SK-N-MC (cell line): ENCODE results near the gene RPUSD1.
"Not testable (repeated sequence)": the region's sequence is repeated elsewhere in the genome, so short reads cannot be mapped to it uniquely, and the experiment has no call there.

Experiments
- DNase-seq: peaks from one replicate; pipeline ENCODE4 v3.0.0-alpha.2; 2011; ENCODE audit warnings: low read depth, low spot score
- H3K27ac ChIP-seq: fragments of 200-600 bp; sonication (generic); 2 replicates; pipeline ENCODE4 v1.5.1; 2016; ENCODE audit warnings: mixed run types
- H3K36me3 ChIP-seq: fragments of 200-600 bp; sonication (generic); 2 replicates; pipeline ENCODE4 v1.6.1; 2017; ENCODE audit warnings: antibody characterized with exemption, low read length, mixed read lengths; ENCODE audit not compliant: insufficient read depth
- H3K4me3 ChIP-seq: fragments of 200-600 bp; sonication (generic); 2 replicates; pipeline ENCODE4 v1.5.1; 2016
- H3K9ac ChIP-seq: fragments of 200-600 bp; sonication (generic); 2 replicates; pipeline ENCODE4 v1.8.0; 2017; ENCODE audit warnings: mixed run types, mixed read lengths; ENCODE audit not compliant: insufficient read length
- H3K9me3 ChIP-seq: fragments of 200-600 bp; sonication (generic); 2 replicates; pipeline ENCODE4 v1.6.1; 2017; ENCODE audit warnings: low read depth, mild to moderate bottlenecking, antibody characterized with exemption, low read length, moderate library complexity, mixed read lengths
- EZH2 ChIP-seq: fragments of 200-600 bp; sonication (generic); IDR thresholded peaks from one replicate; pipeline ENCODE4 v1.6.1; 2017; ENCODE audit warnings: antibody characterized with exemption
- FOXP2 ChIP-seq: optimal IDR thresholded peaks from 2 replicates; pipeline ENCODE3; 2011; ENCODE audit warnings: mild to moderate bottlenecking, moderate library complexity; ENCODE audit not compliant: insufficient read depth; ENCODE audit errors: extremely low read length, control extremely low read depth
- POLR2AphosphoS5 ChIP-seq: IDR thresholded peaks from 2 replicates; pipeline ENCODE4 v1.6.1; 2012; ENCODE audit warnings: mild to moderate bottlenecking, low read depth, low read length, borderline replicate concordance

RPUSD1 gene

GRCh38 chr16:776824-777223 is 11.4 kb downstream of the RPUSD1 start:
- no peak overlapping the region for H3K9ac ChIP-seq
- H3K9me3 ChIP-seq: no peaks in the 10 kb centered on the region
- H3K4me3 ChIP-seq: no peak overlapping the region
- no peak overlapping the region for H3K27ac ChIP-seq
- no peaks in the 10 kb centered on the region for H3K36me3 ChIP-seq
- no peak for DNase-seq
- TF ChIP-seq POLR2AphosphoS5 (no peak), FOXP2 (no peak), EZH2 (no peak)

DNA sequence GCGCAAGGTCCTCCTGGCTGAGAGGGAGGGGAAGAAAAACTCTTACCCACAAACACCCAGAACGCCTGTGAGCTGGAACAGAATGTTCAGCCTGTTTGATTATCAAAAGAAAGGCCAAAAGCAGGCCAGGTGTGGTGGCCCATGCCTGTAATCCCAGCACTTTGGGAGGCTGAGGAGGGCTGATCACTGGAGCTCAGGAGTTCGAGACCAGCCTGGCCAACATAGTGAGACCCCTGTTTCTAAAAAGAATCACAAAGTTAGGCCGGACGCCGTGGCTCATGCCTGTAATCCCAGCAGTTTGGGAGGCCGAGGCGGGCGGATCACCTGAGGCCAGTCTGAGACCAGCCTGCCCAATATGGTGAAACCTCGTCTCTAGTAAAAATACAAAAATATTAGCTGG is 11.9 kb downstream of the RPUSD1 start:
- H3K4me3 ChIP-seq, H3K9me3 ChIP-seq: not testable (repeated sequence)

GRCh38 chr16:775236-775796 is 12.9 kb downstream of the RPUSD1 start:
- DNase-seq: no peak
- Histone ChIP-seq H3K9me3 (no peaks in the 10 kb centered on the region), H3K4me3 (no peak overlapping the region), H3K36me3 (no peaks in the 10 kb centered on the region), H3K9ac (no peak overlapping the region), H3K27ac (no peak overlapping the region)
- TF ChIP-seq POLR2AphosphoS5 (no peak), EZH2 (no peak), FOXP2 (no peak)

More for the DNA sequence above, 11.9 kb downstream of the RPUSD1 start:
- not testable (repeated sequence) for H3K9ac ChIP-seq, DNase-seq, H3K27ac ChIP-seq, H3K36me3 ChIP-seq

DNA sequence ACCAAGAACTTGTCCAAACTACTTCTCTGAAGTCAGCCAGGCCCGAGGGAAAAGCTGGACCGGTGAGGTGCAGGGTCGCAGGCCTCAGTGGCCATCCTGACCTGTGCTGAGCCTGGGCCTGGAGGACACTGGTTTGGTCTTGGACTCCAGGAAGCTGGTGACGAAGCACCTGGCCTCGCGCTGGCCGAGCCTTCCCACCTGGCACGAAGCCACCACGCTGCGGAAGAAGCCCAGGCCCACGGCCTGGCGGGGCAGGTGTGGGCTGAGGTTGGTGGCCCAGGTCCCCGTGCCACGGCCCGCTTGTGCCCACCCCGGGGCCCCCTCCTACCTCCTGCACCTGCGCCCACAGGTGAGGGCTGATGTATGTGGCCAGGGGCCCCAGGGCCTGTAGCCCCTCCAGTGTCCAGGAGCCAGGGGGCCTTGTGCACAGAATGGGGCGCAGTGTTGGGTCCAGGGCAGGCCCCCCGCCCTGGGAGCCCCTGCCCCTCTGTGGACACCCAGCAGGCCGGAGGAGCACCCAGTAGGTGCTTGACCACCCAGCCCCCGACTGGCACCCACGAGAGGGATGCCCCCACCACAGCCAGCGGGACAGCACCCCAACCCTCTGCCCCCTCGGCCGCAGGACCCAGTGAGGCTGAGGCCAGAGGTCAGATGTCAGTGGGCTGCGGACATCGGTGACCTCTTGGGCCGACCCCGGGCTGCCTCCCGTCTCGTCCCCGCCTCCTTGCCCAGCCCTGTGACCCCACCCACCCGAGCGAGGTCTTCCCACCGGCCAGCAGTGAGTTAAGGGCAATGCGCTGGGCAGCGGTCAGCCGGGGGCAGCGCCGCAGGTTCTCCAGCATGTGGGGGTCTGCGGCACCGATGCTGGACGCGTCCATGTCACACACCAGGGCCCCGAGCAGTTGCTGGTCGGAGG is 13.8 kb downstream of the RPUSD1 start:
- no peak overlapping the region for H3K9ac ChIP-seq
- TF ChIP-seq FOXP2: no peak
- TF ChIP-seq EZH2: no peak
- TF ChIP-seq POLR2AphosphoS5: no peak
- no peak overlapping the region for H3K4me3 ChIP-seq
- H3K9me3 ChIP-seq: no peaks in the 10 kb centered on the region
- H3K27ac ChIP-seq: no peak overlapping the region
- no peak for DNase-seq
- no peaks in the 10 kb centered on the region for H3K36me3 ChIP-seq

- TF ChIP-seq FOXP2: no peak
- no peak overlapping the region for H3K27ac ChIP-seq
Observed at GRCh38 chr16:772959-773358, 15.2 kb downstream of the RPUSD1 start.

GRCh38 chr16:770411-770810 is 17.8 kb downstream of the RPUSD1 start:
- Histone ChIP-seq H3K9ac (no peak overlapping the region), H3K4me3 (no peak overlapping the region), H3K9me3 (no peaks in the 10 kb centered on the region), H3K27ac (no peak overlapping the region), H3K36me3 (no peaks in the 10 kb centered on the region)
- TF ChIP-seq FOXP2 (no peak), EZH2 (no peak), POLR2AphosphoS5 (no peak)
- DNase-seq: no peak

More at GRCh38 chr16:772959-773358, 15.2 kb downstream of the RPUSD1 start:
- Histone ChIP-seq H3K36me3 (no peaks in the 10 kb centered on the region), H3K9me3 (no peaks in the 10 kb centered on the region), H3K9ac (no peak overlapping the region), H3K4me3 (no peak overlapping the region)
- DNase-seq: no peak

DNA sequence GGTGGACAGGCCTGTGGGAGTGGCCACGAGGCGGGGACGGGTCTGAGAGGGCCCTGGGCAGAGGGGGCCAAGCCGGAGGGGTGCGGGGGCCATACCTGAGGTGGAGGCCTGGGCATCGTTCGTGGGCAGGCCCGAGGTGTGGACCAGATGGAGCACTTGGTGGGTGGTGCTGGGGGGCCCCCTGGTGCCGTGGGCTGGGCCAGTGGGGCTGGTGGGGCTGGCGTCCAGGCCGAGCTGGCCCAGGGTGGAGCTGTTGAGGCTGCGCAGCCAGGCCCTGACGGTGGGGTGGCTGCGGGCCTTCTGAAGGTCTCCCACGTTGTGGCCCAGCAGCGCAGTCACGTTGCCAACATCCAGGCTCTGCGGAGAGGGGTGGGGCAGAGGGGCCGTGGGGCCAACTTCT is 18.2 kb downstream of the RPUSD1 start:
- Histone ChIP-seq H3K9me3 (no peaks in the 10 kb centered on the region), H3K36me3 (no peaks in the 10 kb centered on the region), H3K9ac (no peak overlapping the region), H3K27ac (no peak overlapping the region), H3K4me3 (no peak overlapping the region)
- TF ChIP-seq FOXP2 (no peak), POLR2AphosphoS5 (no peak), EZH2 (no peak)
- no peak for DNase-seq

GRCh38 chr16:769184-769784 is 18.9 kb downstream of the RPUSD1 start:
- Histone ChIP-seq H3K27ac (no peak overlapping the region), H3K4me3 (no peak overlapping the region), H3K36me3 (no peaks in the 10 kb centered on the region), H3K9me3 (no peaks in the 10 kb centered on the region), H3K9ac (no peak overlapping the region)
- no peak for DNase-seq
- TF ChIP-seq FOXP2 (no peak), POLR2AphosphoS5 (no peak), EZH2 (no peak)
